Erythroblast (primary cell): ENCODE results near the gene ATG14.
"Not testable (repeated sequence)": the region's sequence is repeated elsewhere in the genome, so short reads cannot be mapped to it uniquely, and the experiment has no call there.

Experiments used
- DNase-seq, 2 experiments: peaks; one replicate each; lab custom pipeline; 2025; lab: John Stamatoyannopoulos, UW
- GATA1 ChIP-seq: IDR thresholded peaks from 2 replicates; pipeline ENCODE4 v1.6.1; 2011; ENCODE audit warnings: low read depth, mild to moderate bottlenecking, control low read depth, low read length, moderate library complexity
- POLR2A ChIP-seq: IDR thresholded peaks from 2 replicates; pipeline ENCODE4 v1.6.1; 2011; ENCODE audit warnings: mild to moderate bottlenecking, low read length

Gene ATG14

GRCh38 chr14:55423969-55424368, 12.3 kb upstream of the ATG14 start:
- no peak for TF ChIP-seq GATA1
- no peak for TF ChIP-seq POLR2A
- no peak for DNase-seq

- not testable (repeated sequence) for DNase-seq
Observed at GRCh38 chr14:55422338-55422737, 10.7 kb upstream of the ATG14 start.

GRCh38 chr14:55419663-55420062, 8.0 kb upstream of the ATG14 start:
- TF ChIP-seq POLR2A (no peak), GATA1 (no peak)
- no peak for DNase-seq

- DNase-seq = peak in 1 of 2 experiments; percentile 20
- no peak for TF ChIP-seq POLR2A
Observed at GRCh38 chr14:55418411-55418810, 6.8 kb upstream of the ATG14 start.

GRCh38 chr14:55417955-55418354, 6.3 kb upstream of the ATG14 start:
- peak; percentile 62 to 64 for DNase-seq
- TF ChIP-seq GATA1 = no peak
- TF ChIP-seq POLR2A = no peak

GRCh38 chr14:55416866-55417265, 5.2 kb upstream of the ATG14 start:
- peak; percentile 58 to 66 for DNase-seq
- TF ChIP-seq GATA1 (no peak), POLR2A (no peak)

GRCh38 chr14:55414551-55414950, 2.9 kb upstream of the ATG14 start:
- DNase-seq = no peak
- TF ChIP-seq POLR2A = no peak
- no peak for TF ChIP-seq GATA1

GRCh38 chr14:55412676-55413075, 1.0 kb upstream of the ATG14 start:
- peak; percentile 7 to 50 for DNase-seq

GRCh38 chr14:55410876-55411275, 754 bp downstream of the ATG14 start:
- no peak for TF ChIP-seq POLR2A
- no peak for TF ChIP-seq GATA1
- peak; percentile 38 to 53 for DNase-seq

More at GRCh38 chr14:55412676-55413075, 1.0 kb upstream of the ATG14 start:
- TF ChIP-seq POLR2A (no peak), GATA1 (no peak)

- no peak for DNase-seq
- TF ChIP-seq GATA1 (no peak), POLR2A (no peak)
Observed at GRCh38 chr14:55404173-55404854, 7.3 kb downstream of the ATG14 start.

- DNase-seq = no peak
- no peak for TF ChIP-seq GATA1
- no peak for TF ChIP-seq POLR2A
Observed at GRCh38 chr14:55401751-55402150, 9.9 kb downstream of the ATG14 start.

- no peak for DNase-seq
- TF ChIP-seq GATA1 (no peak), POLR2A (no peak)
Observed at GRCh38 chr14:55399852-55400251, 11.8 kb downstream of the ATG14 start.

- TF ChIP-seq POLR2A (no peak), GATA1 (no peak)
- no peak for DNase-seq
Observed at GRCh38 chr14:55399183-55399582, 12.4 kb downstream of the ATG14 start.

- DNase-seq = peak; percentile 8 to 48
- no peak for TF ChIP-seq POLR2A
- no peak for TF ChIP-seq GATA1
Observed at GRCh38 chr14:55398679-55399078, 13.0 kb downstream of the ATG14 start.

- TF ChIP-seq GATA1 = no peak
- TF ChIP-seq POLR2A = no peak
- DNase-seq = peak; percentile 18 to 60
Observed at GRCh38 chr14:55389330-55389729, 22.3 kb downstream of the ATG14 start.
